Neural cell (in vitro differentiated cells): Measurements from ENCODE around the gene LYPLAL1. TPM values are rescaled to one million over a fixed set of nuclear protein-coding genes. Genes with fewer than 3 reads are reported as not detected.

Experiments
- H2AFZ ChIP-seq: fragments of 200-600, 300-800 bp; sonication (generic), shearing (Covaris generic); 2 replicates; pipeline ENCODE4 v1.6.0; 2014; ENCODE audit warnings: low read depth, mild to moderate bottlenecking, antibody characterized with exemption, low read length, moderate library complexity
- H3F3A ChIP-seq: fragments of 200-600 bp; shearing (Covaris generic); 2 replicates; pipeline ENCODE4 v1.6.1; 2016; ENCODE audit warnings: mild to moderate bottlenecking, moderate library complexity, mixed read lengths, antibody characterized with exemption, low read length; ENCODE audit not compliant: insufficient read depth, poor library complexity, severe bottlenecking
- H3K27ac ChIP-seq: fragments of 200-600, 300-800 bp; sonication (generic), shearing (Covaris generic); 2 replicates; pipeline ENCODE4 v1.5.1; 2014; ENCODE audit warnings: mild to moderate bottlenecking, low read length, moderate library complexity
- H3K27me3 ChIP-seq: fragments of 300-800, 200-600 bp; sonication (generic), shearing (Covaris generic); 2 replicates; pipeline ENCODE4 v1.6.0; 2014; ENCODE audit warnings: mild to moderate bottlenecking, low read depth, low read length, moderate library complexity; ENCODE audit not compliant: insufficient read depth
- H3K36me3 ChIP-seq: fragments of 300-800, 200-600 bp; sonication (generic), shearing (Covaris generic); 2 replicates; pipeline ENCODE4 v1.5.1; 2014; ENCODE audit warnings: mild to moderate bottlenecking, antibody characterized with exemption, low read length, moderate library complexity; ENCODE audit not compliant: insufficient read depth
- H3K4me2 ChIP-seq: fragments of 300-800, 200-600 bp; sonication (generic), shearing (Covaris generic); 2 replicates; pipeline ENCODE4 v1.6.0; 2014; ENCODE audit warnings: mild to moderate bottlenecking, low read length
- H3K4me3 ChIP-seq: fragments of 300-800, 200-600 bp; sonication (generic), shearing (Covaris generic); 2 replicates; pipeline ENCODE4 v1.5.1; 2014; ENCODE audit warnings: mild to moderate bottlenecking, low read length, moderate library complexity
- H3K79me2 ChIP-seq: fragments of 200-600 bp; shearing (Covaris generic); replicated peaks from 2 replicates; pipeline ENCODE4 v1.6.0; 2014; ENCODE audit warnings: mild to moderate bottlenecking, low read length, moderate library complexity; ENCODE audit not compliant: insufficient read depth
- H3K9ac ChIP-seq: fragments of 300-800, 200-600 bp; sonication (generic), shearing (Covaris generic); 2 replicates; pipeline ENCODE4 v1.6.1; 2016; ENCODE audit warnings: mild to moderate bottlenecking, low read length, mixed read lengths
- H3K9me2 ChIP-seq: fragments of 200-600 bp; shearing (Covaris generic); 2 replicates; pipeline ENCODE4 v1.6.1; 2016; ENCODE audit warnings: mild to moderate bottlenecking, low read length, mixed read lengths; ENCODE audit not compliant: insufficient read depth
- H3K9me3 ChIP-seq: fragments of 200-600, 300-800 bp; sonication (generic), shearing (Covaris generic); 2 replicates; pipeline ENCODE4 v1.6.1; 2016; ENCODE audit warnings: mild to moderate bottlenecking, mixed run types, low read length, moderate library complexity, mixed read lengths
- H4K20me1 ChIP-seq: fragments of 200-600 bp; shearing (Covaris generic); 2 replicates; pipeline ENCODE4 v1.6.1; 2016; ENCODE audit warnings: mild to moderate bottlenecking, mixed run types; ENCODE audit not compliant: insufficient read depth
- CTCF ChIP-seq: fragments of 450-650 bp; IDR thresholded peaks from 2 replicates; pipeline ENCODE4 v1.5.1; 2014; ENCODE audit warnings: antibody characterized with exemption, mild to moderate bottlenecking, moderate library complexity; ENCODE audit not compliant: poor library complexity, severe bottlenecking
- EP300 ChIP-seq: fragments of 450-650 bp; conservative IDR thresholded peaks from 2 replicates; pipeline ENCODE4 v1.6.1; 2014; ENCODE audit warnings: antibody characterized with exemption, mild to moderate bottlenecking, moderate library complexity; ENCODE audit not compliant: poor library complexity, severe bottlenecking
- EZH2 ChIP-seq: fragments of 200-600, 300-800 bp; shearing (Covaris generic), sonication (generic); IDR thresholded peaks from 2 replicates; pipeline ENCODE4 v1.6.1; 2014; ENCODE audit warnings: antibody characterized with exemption, low read length, borderline replicate concordance, mild to moderate bottlenecking; ENCODE audit not compliant: insufficient read depth, poor library complexity, severe bottlenecking
- MXI1 ChIP-seq: fragments of 450-650 bp; conservative IDR thresholded peaks from 2 replicates; pipeline ENCODE4 v1.6.1; 2014; ENCODE audit warnings: antibody characterized with exemption, mild to moderate bottlenecking; ENCODE audit not compliant: poor library complexity, severe bottlenecking
- POLR2AphosphoS5 ChIP-seq: IDR thresholded peaks from 2 replicates; pipeline ENCODE4 v1.6.1; 2012
- RAD21 ChIP-seq: fragments of 450-650 bp; conservative IDR thresholded peaks from 2 replicates; pipeline ENCODE4 v1.6.1; 2014; ENCODE audit warnings: antibody characterized with exemption, mild to moderate bottlenecking, moderate library complexity
- SMC3 ChIP-seq: fragments of 450-650 bp; conservative IDR thresholded peaks from 2 replicates; pipeline ENCODE4 v1.6.1; 2014; ENCODE audit warnings: antibody characterized with exemption, mild to moderate bottlenecking, moderate library complexity; ENCODE audit not compliant: poor library complexity
- TAF1 ChIP-seq: IDR thresholded peaks from 2 replicates; pipeline ENCODE4 v1.6.1; 2012; ENCODE audit warnings: low read depth
- polyA plus RNA-seq: library from polyadenylated mRNA; depleted of rRNA; stranded (reverse); fragments of >200 nt; gene quantifications from 2 replicates; pipeline ENCODE4 v1.2.3, GENCODE V29; 2014
- TF ChIP-seq, protein P1 (sequence below): IDR thresholded peaks from 2 replicates; pipeline ENCODE4 v1.6.1; 2012; ENCODE audit warnings: borderline replicate concordance

The LYPLAL1 gene
- polyA plus RNA-seq, 1 donor from 2014 or later: 38.1 TPM

DNA sequence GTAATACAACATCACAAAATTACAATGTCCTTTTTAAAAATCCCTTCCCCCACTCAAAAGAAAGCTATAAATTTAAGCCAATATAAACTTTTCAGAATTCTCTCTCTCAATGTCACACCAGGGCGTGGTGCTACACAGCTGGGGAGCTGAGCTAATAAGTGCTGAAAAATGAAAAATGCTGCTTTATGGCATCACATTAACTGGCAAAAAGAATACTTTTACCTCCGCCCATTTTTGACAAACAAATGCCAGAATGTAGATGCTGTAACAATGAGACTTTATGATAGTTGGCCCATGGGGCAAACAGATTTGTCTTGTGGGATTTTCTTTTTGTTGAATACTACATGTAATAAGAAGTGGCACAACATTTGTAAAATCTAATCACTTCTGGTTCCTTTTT is 12.7 kb upstream of the LYPLAL1 start:
- no peaks in the 10 kb centered on the region for H3K9me3 ChIP-seq
- TF ChIP-seq, protein P1, sequence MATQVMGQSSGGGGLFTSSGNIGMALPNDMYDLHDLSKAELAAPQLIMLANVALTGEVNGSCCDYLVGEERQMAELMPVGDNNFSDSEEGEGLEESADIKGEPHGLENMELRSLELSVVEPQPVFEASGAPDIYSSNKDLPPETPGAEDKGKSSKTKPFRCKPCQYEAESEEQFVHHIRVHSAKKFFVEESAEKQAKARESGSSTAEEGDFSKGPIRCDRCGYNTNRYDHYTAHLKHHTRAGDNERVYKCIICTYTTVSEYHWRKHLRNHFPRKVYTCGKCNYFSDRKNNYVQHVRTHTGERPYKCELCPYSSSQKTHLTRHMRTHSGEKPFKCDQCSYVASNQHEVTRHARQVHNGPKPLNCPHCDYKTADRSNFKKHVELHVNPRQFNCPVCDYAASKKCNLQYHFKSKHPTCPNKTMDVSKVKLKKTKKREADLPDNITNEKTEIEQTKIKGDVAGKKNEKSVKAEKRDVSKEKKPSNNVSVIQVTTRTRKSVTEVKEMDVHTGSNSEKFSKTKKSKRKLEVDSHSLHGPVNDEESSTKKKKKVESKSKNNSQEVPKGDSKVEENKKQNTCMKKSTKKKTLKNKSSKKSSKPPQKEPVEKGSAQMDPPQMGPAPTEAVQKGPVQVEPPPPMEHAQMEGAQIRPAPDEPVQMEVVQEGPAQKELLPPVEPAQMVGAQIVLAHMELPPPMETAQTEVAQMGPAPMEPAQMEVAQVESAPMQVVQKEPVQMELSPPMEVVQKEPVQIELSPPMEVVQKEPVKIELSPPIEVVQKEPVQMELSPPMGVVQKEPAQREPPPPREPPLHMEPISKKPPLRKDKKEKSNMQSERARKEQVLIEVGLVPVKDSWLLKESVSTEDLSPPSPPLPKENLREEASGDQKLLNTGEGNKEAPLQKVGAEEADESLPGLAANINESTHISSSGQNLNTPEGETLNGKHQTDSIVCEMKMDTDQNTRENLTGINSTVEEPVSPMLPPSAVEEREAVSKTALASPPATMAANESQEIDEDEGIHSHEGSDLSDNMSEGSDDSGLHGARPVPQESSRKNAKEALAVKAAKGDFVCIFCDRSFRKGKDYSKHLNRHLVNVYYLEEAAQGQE: no peak
- TF ChIP-seq CTCF (no peak), EZH2 (no peak), SMC3 (no peak), POLR2AphosphoS5 (no peak), TAF1 (no peak), MXI1 (no peak), RAD21 (no peak), EP300 (no peak)
- no peak overlapping the region for H3K4me3 ChIP-seq
- no peaks in the 10 kb centered on the region for H3F3A ChIP-seq
- no peaks in the 10 kb centered on the region for H3K79me2 ChIP-seq
- no peaks in the 10 kb centered on the region for H3K36me3 ChIP-seq
- H3K9me2 ChIP-seq: no peaks in the 10 kb centered on the region
- H3K27me3 ChIP-seq: no peaks in the 10 kb centered on the region
- no peak overlapping the region for H2AFZ ChIP-seq
- H3K9ac ChIP-seq: no peak overlapping the region
- no peak overlapping the region for H3K27ac ChIP-seq
- H4K20me1 ChIP-seq: no peaks in the 10 kb centered on the region
- H3K4me2 ChIP-seq: no peak overlapping the region

DNA sequence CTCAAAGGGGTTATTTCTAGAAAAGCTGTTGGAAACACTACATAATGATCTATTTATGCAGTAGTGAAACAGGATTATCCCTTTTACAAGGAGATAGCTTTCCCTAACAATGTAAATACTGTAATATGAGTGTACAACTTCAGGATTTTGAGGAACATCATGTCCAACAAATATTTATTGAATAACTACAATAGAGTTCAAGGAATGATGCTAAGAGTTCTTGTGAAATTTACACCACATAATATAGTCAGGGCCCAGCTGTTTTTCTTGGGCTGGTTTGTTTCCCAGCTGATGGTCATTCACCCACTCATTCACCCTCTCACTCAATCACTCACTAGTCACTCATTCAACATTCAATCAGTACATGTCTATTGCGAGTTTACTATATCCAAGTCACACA is 12.3 kb upstream of the LYPLAL1 start:
- H3K4me3 ChIP-seq: no peak overlapping the region
- no peak overlapping the region for H2AFZ ChIP-seq
- H3K27me3 ChIP-seq: no peaks in the 10 kb centered on the region
- no peaks in the 10 kb centered on the region for H4K20me1 ChIP-seq
- H3K79me2 ChIP-seq: no peaks in the 10 kb centered on the region
- H3K9me3 ChIP-seq: no peaks in the 10 kb centered on the region
- no peaks in the 10 kb centered on the region for H3K9me2 ChIP-seq
- H3F3A ChIP-seq: no peaks in the 10 kb centered on the region
- TF ChIP-seq CTCF (no peak), POLR2AphosphoS5 (no peak), TAF1 (no peak), EP300 (no peak), RAD21 (no peak), SMC3 (no peak), EZH2 (no peak), MXI1 (no peak)
- TF ChIP-seq, protein P1: no peak
- no peaks in the 10 kb centered on the region for H3K36me3 ChIP-seq
- no peak overlapping the region for H3K4me2 ChIP-seq
- H3K9ac ChIP-seq: no peak overlapping the region
- H3K27ac ChIP-seq: no peak overlapping the region
